HG02798 (cell line): ENCODE measurements around the gene ZFYVE1.
"Not testable (repeated sequence)": the region's sequence is repeated elsewhere in the genome, so short reads cannot be mapped to it uniquely, and the experiment has no call there.

Experiments used
- ATAC-seq: cut with Tn5 transposase; IDR thresholded peaks from one replicate; pipeline ENCODE4 v1.9.1; 2021; ENCODE audit warnings: mild to moderate bottlenecking; ENCODE audit not compliant: unreplicated experiment, poor library complexity

The ZFYVE1 gene

GRCh38 chr14:73026845-73027542 lies at the start of gene ZFYVE1:
Gene ZFYVE1 (minus strand): TSS chr14:73027106. CDS start chr14:73024508, 2,598 bp downstream.
- peak; percentile 97 for ATAC-seq

- no peak for ATAC-seq
These were observed 42.7 kb upstream of the ZFYVE1 start for GRCh38 chr14:73069585-73069984.

- peak; percentile 3 for ATAC-seq
These were observed 32.2 kb upstream of the ZFYVE1 start for GRCh38 chr14:73058922-73059673.

- peak; percentile 97 for ATAC-seq
These were observed 31.5 kb upstream of the ZFYVE1 start, which contains the start of gene RBM25 for GRCh38 chr14:73058224-73058921. Gene RBM25 (plus strand): TSS chr14:73058534. CDS start chr14:73071642, 13,108 bp downstream.

- ATAC-seq, result no peak
These were observed 31.0 kb upstream of the ZFYVE1 start for GRCh38 chr14:73057944-73058223.

GRCh38 chr14:73055251-73055650 lies 28.3 kb upstream of the ZFYVE1 start:
- no peak for ATAC-seq

GRCh38 chr14:73049428-73049827 lies 22.5 kb upstream of the ZFYVE1 start:
- ATAC-seq, result no peak

GRCh38 chr14:73047808-73048207 lies 20.9 kb upstream of the ZFYVE1 start:
- ATAC-seq, result no peak

GRCh38 chr14:73036706-73037450 lies 10.0 kb upstream of the ZFYVE1 start:
- not testable (repeated sequence) for ATAC-seq

- no peak for ATAC-seq
These were observed 1.1 kb upstream of the ZFYVE1 start for GRCh38 chr14:73027984-73028383.

GRCh38 chr14:73027546-73027945 lies 640 bp upstream of the ZFYVE1 start:
- no peak for ATAC-seq

GRCh38 chr14:73026243-73026844 lies 562 bp downstream of the ZFYVE1 start:
- ATAC-seq, result no peak

- ATAC-seq, result no peak
These were observed 1.4 kb downstream of the ZFYVE1 start for GRCh38 chr14:73025544-73025943.

GRCh38 chr14:73022051-73022450 lies 4.9 kb downstream of the ZFYVE1 start:
- no peak for ATAC-seq

GRCh38 chr14:73016011-73016410 lies 10.9 kb downstream of the ZFYVE1 start:
- not testable (repeated sequence) for ATAC-seq

GRCh38 chr14:73015552-73015951 lies 11.4 kb downstream of the ZFYVE1 start:
- ATAC-seq, result not testable (repeated sequence)

- peak; percentile 90 for ATAC-seq
These were observed 12.8 kb downstream of the ZFYVE1 start for GRCh38 chr14:73014105-73014504.

GRCh38 chr14:73011189-73011588 lies 15.7 kb downstream of the ZFYVE1 start:
- ATAC-seq, result not testable (repeated sequence)

GRCh38 chr14:73008501-73008900 lies 18.4 kb downstream of the ZFYVE1 start:
- ATAC-seq, result no peak

- no peak for ATAC-seq
These were observed 19.1 kb downstream of the ZFYVE1 start for GRCh38 chr14:73007835-73008234.
